Measurements from ENCODE around the gene ZDHHC14.

Gene ZDHHC14

DNA sequence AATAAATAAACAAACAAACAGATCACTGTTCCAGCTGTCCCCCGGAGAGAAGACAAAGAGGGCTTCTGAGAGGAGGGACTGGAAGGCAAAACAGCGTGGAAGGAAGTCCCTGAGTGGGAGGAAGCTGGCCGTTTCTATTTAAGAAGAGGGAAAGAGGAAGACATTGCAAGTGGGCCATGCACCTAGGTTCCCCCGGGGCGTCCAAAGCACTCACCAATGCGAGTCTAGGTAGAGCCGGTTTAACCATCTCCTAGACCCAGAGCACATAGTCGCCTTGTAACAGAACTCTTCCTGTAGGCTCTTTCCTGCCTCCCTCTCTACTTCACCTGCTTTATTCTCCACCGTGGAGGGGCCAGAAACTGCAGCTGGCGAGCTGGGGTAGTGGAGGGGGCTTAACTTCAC, 158.4 kb downstream of the ZDHHC14 start:
- FAIRE-seq (no peak), DNase-seq (ENCODE audit: extremely low spot score, insufficient read length, low read depth) (no peak)

DNA sequence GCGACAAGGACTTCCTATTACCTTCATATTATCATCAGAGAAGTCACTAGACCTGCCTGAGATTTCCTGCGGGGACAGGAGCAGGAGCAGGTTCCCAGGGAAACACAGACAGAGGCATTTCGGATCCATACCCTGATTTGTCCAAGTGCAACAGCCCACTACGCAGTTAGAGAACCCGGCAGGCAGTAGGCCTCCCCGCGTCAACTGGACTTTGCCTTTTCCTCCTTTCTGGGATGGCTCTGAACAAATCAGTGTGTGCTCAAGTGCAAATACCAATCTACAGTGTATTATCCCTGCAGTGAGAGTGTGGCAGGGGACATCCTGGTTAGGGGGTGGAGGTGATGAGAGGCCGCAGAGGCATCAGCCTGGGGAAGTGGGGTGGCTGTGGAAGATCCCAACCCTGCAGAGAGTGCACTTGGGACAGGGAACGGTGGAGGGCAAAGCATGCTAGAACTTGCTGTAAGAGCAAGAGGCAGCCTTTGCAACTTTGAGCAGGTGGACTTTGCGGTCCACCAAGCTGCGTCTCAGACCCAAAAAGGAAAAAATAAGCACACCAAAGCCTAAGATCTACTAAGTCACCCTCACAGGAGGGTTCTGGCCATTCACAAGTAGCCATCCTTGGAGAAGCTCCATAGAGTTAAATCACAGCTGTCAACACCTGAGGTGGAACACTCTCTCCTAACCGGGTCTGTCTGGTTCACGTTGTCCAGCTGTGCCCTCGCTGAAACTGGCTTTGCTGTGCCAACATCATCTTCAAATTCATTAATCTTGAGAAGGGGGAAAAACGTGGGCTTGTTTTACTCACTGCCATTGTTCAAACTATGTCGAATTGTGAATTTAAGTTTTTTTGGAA, 159.1 kb downstream of the ZDHHC14 start:
- no peak for FAIRE-seq
- no peak for DNase-seq (ENCODE audit: extremely low spot score, insufficient read length, low read depth)

DNA sequence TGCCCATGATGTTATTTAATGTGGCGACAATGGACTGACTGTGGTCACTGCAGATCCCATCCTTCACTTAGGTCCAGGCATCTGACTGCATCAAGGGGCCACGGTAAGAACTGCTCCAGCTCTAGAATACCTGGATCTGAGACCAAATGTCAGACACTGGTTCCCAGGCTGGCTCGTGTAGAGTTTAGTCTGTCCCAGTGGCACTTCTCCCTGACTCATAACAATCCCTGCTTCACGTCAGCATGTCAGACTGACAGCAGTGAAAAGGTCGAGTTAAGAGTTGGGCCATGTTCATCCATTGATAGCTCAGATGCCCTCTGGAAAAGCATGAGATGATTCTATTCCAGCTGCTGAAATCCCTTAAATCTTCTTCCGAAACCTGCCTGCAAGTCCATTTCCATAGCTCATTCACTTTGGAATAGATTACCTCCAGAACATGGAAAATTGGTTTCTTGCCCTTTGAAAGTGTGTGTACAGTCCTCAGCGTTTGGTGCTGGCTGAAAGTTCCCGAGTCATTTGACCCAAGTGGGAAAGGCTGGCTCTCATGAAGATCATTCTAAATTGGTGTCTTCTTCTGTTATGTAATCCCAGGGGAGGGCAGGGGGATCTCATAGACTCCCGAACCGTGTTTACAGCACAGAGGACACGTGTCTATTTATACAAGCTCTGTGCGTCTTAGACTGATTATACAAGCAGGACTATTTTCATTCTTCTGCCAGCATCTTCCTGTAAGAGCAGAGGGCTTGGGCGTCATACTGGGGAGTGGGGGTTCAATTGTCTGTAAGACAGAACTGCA, 160.8 kb downstream of the ZDHHC14 start:
- no peak for FAIRE-seq
- DNase-seq (ENCODE audit: extremely low spot score, insufficient read length, low read depth): no peak

DNA sequence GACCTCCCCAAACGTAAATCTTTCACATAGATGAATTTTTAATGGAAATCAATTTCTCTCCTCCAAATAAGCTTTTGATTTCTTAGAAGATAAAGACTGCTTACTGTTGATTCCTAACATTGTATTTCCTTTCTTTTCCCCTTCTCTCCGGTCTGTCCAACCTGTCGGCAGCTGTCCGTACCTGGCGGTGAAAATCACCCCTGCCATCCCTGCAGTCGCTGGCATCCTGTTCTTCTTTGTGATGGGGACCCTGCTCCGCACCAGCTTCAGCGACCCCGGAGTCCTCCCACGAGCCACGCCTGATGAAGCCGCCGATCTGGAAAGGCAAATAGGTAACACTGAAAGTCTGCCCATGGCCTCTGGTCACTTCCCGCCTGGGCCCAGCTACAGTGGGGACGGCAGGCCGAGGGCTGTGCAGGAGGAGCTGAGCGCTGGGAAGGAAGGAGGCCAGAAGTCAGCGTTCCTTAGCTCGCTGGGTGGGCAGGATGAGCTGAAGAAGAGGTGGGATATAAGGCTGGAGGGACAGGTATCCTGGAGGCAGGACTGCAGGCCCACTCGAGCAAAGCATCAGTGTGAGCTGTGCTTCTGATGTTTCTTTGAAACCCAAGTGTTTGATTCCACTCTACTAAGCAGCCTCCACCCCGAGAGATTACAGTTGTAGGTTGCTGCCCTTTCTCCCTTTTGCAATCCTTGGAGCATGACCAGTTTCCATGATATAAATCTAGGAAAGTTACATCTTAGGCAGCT, 161.6 kb downstream of the ZDHHC14 start:
- FAIRE-seq: no peak
- DNase-seq (ENCODE audit: extremely low spot score, insufficient read length, low read depth): no peak

DNA sequence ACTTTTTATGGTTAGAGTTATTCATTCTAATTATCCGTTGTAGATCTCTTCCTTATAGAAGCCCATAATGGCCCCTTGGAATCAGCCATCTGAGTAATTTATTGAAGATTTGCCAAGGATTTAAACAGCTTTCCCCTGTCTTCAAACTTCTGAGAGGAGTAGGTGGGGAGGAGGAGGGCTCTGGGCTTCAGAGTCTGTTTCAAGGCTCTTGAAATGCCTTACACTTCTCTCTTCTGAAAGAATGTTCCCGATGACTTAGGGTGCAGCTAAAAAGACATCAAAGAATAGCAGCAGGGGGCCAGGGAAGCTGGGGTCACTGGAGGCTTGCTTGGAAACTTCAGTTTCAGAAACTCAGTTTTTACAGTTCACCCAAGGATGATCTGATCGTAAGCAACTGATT, 165.3 kb downstream of the ZDHHC14 start:
- FAIRE-seq: no peak
- DNase-seq (ENCODE audit: extremely low spot score, insufficient read length, low read depth): no peak

DNA sequence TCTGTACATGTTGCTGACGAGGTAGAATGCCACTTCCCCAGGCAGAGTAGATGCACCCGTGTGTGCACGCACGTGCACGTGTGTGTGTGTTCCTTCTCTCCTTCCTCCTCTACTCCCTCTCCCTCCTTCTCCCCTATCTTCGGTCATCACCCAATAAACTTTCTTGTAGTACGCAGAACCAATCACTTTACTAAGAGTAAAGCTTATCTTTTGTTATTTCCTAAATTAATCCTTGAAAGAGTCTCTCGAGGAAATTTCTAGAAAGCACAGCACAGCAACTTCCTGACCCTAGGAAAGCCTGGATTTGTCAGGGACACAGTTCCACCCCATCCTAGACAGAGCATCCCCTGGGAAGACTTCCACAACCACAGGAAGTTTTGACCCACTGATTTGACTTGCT, 166.1 kb downstream of the ZDHHC14 start:
- no peak for DNase-seq (ENCODE audit: extremely low spot score, insufficient read length, low read depth)

DNA sequence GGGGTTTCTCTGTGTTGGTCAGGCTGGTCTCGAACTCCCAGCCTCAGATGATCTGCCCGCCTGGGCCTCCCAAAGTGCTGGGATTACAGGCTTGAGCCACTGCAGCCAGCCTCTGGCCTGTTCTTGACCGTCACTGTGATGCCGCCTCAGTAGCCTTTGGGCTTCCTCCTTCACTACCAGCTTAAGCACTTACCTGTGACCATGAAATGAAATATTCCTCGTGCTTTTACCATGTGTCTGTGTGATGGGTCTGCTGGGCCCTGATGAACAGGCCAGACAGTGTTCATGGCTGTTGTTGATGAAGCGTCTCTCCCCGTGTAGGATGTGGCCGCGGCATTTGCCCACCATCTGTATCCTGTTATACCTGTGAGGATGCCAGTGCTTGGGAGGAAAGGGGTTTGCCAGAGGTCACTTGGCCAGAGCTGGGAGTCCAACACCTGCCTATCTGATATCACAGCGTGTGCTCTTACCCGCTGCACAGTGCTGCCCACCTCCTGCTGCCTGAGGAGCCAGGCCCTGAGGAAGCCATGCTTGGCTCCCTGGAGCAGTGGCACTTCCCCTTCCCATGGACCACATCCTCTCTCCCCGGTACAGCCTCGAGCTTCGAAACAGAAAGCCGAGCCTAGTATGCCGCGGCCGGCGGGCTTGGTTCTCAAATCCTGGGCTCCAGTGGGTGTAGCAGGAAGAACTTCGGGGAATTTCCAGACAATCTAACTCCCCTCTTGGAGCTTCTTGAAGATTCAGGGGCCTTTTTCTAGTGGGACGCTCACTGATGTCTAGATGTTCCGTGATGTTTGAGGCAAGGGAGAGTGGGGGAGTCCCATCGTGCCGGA, 167.9 kb downstream of the ZDHHC14 start:
- DNase-seq (ENCODE audit: extremely low spot score, insufficient read length, low read depth): no peak
- FAIRE-seq: no peak

More for the DNA sequence above, 166.1 kb downstream of the ZDHHC14 start:
- no peak for FAIRE-seq

DNA sequence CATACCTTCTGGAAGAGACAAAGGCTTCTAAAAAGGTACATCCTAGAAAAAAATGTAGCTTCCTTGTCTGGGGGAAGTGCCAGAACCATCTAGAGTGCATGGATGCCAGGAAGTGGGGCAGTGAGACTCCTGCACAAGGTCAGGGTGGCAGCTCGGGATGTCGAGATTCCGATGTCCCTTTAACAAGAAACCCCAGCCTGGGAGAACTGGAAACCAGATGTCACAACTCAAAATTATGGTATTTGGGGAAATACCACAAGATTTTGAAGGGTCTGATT, 168.4 kb downstream of the ZDHHC14 start:
- DNase-seq (ENCODE audit: extremely low spot score, insufficient read length, low read depth): no peak
- no peak for FAIRE-seq

DNA sequence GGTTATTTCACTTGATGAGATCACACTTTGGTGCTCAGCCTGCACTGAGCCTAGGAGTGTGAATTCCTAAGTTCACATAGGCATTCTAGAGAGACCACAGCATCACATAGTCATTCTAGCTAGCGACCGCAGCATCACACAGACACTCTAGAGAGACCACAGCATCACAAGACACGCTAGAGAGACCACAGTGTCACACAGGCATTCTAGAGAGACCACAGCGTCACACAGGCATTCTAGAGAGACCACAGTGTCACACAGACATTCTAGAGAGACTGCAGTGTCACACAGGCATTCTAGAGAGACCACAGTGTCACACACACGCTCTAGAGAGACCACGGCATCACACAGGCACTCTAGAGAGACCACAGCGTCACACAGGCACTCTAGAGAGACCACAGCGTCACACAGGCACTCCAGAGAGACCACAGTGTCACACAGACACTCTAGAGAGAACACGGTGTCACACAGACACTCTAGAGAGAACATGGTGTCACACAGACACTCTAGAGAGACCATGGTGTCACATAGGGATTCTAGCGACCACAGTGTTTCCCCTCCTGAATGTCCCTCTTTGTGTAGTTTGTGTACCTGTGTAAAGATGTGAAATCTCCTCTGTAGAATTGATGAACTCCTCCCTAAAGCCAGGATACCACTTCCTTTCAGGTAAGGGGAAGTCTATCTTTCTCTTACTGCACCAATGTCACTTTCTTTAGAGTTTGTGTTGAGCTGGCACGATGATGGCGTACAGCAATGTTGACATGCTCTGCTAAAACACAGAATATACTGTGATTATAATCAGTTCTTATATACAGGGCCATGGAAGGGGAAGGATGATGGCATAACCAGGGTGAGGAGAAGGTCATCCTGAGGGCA, 169.4 kb downstream of the ZDHHC14 start:
- DNase-seq (ENCODE audit: extremely low spot score, insufficient read length, low read depth) (no peak), FAIRE-seq (peak; percentile 89)

DNA sequence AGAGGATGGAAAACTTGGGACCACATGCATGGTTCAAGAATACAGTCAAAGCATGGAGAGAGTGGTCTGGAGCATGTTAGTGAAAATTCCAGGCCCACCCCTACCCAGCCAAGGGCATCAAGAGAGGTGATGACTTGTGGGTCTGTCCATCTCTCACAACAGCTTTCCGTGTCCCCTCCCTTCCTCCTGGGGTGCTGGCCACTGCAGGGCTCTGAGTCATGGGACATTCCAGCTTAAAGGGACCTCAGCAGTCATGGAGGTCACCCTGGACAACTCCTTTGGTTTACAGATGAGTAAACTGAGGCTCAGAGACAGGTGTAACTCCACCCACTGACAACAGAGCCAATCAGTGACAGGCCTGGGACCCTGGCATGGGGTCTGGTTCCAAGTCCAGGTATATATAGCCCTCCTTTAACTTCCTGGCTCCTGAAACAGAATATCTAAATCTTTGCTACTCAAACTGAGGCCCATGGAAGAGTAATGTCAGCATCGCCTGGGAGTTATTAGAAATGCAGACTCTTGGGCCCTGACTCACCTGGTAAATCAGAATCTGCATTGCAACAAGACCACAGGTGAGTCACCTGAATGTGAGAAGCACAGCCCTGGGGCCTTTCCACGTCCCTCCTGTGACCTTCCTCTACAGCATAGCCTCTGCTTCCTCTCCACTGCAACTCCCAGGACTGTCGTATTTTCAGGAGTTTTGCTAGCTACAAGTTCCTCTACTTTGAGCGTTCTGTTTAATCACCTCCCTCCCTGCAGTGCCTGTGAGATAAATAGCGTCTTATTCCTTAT, 170.2 kb downstream of the ZDHHC14 start:
- peak; percentile 21 for FAIRE-seq
- no peak for DNase-seq (ENCODE audit: extremely low spot score, insufficient read length, low read depth)

DNA sequence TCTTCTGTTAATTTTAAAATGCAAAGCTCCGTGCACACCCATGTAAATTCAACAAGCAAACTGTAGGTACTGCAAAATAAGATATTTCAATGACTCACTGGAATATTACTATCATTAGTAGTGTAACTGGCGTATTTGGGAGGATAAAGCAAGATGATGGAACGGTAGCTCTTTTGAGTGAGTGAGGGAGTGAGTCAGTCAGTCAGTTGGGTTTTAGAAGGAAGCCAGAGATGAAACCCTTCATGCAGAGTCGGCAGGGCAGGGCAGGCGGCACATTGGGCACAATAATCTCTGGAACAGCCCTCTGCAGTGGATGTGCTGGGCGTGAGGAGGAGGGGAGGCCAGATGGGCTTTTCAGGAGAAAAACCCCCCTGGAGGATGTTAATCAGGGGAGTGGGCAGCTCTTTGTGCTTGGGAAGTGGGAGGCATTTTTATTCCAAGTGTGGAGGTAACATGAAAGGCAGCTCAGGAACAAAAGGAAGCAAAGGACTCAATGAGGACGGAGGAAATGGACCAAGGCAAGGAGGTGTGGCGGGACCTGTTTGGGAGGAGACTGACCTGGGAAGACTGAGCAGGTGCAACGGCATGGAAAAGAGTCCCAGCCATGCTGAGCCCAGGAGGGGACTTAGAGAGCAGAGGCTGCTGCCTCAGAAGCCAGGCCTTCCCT, 171.2 kb downstream of the ZDHHC14 start:
- FAIRE-seq: no peak
- no peak for DNase-seq (ENCODE audit: extremely low spot score, insufficient read length, low read depth)

DNA sequence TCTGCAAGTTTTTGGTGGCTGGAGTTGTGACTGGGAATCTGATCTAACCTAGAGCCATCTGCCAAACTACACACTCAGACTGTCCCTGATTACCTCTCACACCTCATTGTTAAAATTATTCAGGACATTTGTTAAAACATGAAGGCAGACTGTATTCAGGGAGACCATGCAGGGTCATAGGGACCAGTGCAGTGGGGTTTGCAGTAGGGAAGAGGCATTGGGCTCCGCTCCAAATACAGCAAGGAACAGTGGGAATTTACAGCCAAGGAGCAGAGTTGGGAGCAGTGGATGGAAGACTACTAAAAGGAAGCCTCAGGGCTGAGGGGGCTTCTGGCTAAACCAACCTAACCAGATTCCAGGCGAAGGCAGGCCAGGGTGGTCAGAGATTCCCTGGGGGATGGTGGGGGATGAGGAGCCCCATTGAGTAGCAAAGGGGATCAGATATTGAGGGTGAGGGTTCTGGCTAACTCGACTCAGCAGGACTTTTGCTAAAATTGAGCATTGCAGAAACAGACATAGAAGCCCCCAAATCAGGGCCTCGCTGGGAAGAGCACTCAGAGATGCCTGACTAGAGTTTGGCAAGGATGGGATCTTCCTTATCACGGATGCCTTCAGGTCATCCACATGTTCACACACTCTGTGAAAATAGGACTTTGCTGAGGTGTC, 172.0 kb downstream of the ZDHHC14 start:
- no peak for DNase-seq (ENCODE audit: extremely low spot score, insufficient read length, low read depth)
- no peak for FAIRE-seq

DNA sequence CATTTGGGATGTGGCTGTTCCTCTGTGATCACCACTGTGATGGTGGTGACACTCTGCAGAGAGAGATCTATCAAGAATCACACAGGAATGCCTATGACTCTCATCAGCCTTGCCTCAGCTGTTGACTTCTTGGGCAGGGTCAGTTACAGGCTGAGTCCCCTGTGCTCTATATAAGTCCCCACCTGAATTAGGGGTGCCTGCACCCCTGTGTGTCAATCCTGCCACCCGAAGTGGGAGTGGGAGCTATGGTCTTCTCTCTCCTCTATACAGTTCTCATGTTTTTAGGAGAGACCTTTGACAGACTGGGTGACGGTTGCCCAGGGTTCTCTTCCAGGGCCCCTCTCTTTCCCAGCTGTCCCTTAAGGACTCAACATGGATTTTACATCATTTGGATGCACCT, 173.8 kb downstream of the ZDHHC14 start:
- FAIRE-seq (no peak), DNase-seq (ENCODE audit: extremely low spot score, insufficient read length, low read depth) (no peak)

DNA sequence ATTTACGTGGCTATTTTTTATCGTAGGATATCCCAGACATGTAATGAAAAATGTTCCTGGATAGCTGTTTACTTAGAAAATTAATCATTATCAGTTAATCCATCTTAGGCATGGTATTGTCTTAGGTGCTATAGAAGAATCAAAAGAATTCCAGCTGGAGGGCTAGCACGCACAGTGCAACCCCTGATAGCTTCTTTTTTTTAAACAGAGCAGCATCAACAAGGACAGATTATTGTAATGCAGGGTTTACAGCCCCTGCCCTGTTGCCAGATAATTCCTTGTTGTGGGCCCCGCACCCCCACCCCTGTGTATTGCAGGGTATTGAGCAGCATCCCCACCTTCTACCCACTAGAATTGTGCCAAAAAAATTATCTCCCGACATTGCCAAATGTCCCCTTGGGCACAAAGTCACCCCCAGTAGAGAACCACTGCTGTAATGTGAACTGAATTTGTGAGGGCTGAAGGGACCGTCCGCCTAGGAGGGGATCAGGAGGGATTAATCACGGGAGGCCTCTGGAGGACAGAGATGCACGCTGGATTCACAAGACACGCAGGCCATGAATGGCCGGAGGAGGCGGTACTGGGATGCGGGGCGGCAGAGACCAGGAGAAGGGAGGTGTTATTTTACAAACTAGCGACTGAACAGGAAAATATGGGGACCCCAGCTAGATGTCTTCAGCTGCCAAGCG, 174.6 kb downstream of the ZDHHC14 start:
- no peak for DNase-seq (ENCODE audit: extremely low spot score, insufficient read length, low read depth)
- FAIRE-seq: no peak

DNA sequence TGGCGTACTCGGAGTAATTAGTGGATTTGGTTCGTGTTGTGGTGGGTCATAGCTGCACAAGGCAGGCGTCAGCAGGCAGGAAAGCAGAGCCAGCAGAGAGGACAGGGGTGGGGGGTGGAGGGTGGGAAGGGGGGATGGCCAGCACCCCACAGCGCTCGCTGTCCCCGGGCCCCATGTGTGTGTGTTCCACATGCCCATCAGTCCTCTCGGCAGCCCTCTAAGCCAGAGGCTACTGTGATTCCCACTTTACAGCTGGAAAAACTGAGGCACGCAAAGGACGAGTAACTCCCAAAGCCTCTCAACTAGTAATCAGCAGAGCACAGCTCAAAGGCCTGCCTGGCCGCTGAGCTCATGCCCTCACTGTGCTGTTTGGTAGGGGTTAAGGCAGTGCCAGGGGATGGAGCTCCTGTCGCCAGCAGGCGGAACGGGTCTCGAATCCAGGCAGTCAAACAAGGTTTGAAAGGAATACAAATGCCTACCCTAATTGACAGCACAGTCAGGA, 175.2 kb downstream of the ZDHHC14 start:
- DNase-seq (ENCODE audit: extremely low spot score, insufficient read length, low read depth) (no peak), FAIRE-seq (no peak)

DNA sequence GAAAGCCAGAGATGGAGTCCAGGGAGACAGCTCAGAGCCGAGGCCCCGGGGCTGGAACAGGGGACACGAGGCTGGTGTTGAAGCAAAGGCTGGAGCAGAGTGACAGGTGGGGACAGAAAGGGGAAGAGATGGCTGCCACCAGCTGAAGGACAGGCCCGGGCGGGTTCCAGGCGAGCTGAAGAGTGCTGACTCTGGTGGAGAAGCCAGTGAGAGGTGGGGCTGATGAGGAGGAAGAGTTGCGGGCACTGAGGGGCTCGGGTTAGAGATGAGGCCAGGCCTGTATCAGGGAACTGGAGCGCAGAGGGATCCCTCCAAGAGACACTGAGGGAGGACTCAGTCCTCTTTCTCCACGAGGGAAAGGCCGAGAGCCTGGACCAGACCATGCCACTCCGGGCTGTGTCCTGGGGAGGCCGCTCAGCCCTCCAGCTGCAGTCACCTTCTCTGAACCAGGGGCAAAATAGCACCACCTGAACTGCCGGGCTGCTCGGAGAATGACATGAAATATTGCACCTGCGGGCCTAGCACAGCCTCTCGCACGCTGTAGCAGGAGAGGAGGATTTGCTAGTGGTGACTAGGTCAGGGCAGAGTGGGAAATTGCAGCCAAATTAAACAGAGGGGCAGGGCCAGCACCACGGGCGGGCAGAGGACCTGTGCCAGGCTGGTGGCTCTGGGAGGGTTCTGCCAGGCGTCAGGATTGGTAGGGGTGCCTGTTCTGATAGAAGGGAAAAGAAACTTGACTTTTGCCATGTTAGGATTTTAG, 175.9 kb downstream of the ZDHHC14 start:
- no peak for DNase-seq (ENCODE audit: extremely low spot score, insufficient read length, low read depth)
- FAIRE-seq: peak; percentile 33

All from GM18507 (cell line).